Uterus (tissue), 2 donors: ENCODE results near the gene FBXO31.

Source experiments
- CTCF ChIP-seq, 4 experiments: fragments of 200-600 bp in 2 of 4; fragments of 450-650 bp in 2 of 4; sonication (generic) in 2 of 4; IDR thresholded peaks; one replicate each; pipeline ENCODE4 v1.5.1; 2016 to 2019; ENCODE audit warnings: antibody characterized with exemption in 4 of 4, mild to moderate bottlenecking in 2 of 4, moderate library complexity in 1 of 4
- POLR2A ChIP-seq, 2 donors: fragments of 450-650 bp; IDR thresholded peaks; one replicate each; pipeline ENCODE4 v1.6.1; 2016; ENCODE audit warnings: antibody characterized with exemption in 2 of 2, mild to moderate bottlenecking in 1 of 2, moderate library complexity in 1 of 2

- TF ChIP-seq CTCF (IDR thresholded peaks at IDR 0.05), result no peak
- no peak for TF ChIP-seq POLR2A (IDR thresholded peaks at IDR 0.05)
Measured at GRCh38 chr16:87348616-87349157, 34.9 kb downstream of the FBXO31 start.
